NCI-H146 treated with DMSO at 0.1 percent for 48 hours (cell line): Measurements from ENCODE around the gene GNPTAB.

ENCODE experiments used
- DNase-seq: peaks from one replicate; lab custom pipeline; 2025; ENCODE audit not compliant: unreplicated experiment; lab: John Stamatoyannopoulos, UW

Gene GNPTAB

DNA sequence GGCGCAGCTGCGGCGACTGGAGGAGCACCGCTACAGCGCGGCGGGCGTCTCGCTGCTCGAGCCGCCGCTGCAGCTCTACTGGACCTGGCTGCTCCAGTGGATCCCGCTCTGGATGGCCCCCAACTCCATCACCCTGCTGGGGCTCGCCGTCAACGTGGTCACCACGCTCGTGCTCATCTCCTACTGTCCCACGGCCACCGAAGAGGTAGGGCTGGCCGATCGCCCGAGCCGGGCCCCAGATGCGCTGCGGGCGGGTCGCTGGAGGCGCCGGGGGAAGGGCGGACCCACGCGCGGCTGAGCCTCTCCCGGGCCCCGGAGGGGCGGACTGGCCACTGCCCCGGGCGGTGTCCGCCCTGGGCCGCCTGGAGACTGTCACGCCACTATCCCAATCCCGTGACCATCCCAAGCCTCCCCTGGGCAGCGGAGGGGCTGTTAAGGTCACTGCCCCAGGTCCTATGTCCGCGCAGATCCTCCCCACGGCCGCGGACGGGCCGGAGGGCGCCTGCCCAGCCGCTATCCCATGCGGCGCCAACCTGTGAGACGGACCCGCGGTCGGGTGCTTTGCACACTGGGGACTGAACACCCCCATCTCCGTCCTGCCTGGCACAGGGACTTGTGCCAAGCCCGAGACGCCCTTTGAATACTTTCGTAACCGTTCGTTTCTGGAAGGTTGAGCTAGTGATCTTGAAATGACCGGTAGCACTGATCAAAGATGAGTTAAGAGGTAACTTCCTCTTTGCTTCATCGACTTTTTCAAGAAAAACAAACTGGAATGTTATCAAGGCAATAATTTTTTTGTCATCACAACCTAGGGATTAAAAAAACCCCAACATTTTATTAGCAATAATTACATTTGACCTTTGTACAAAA is 132.6 kb downstream of the GNPTAB start:
- no peak for DNase-seq

DNA sequence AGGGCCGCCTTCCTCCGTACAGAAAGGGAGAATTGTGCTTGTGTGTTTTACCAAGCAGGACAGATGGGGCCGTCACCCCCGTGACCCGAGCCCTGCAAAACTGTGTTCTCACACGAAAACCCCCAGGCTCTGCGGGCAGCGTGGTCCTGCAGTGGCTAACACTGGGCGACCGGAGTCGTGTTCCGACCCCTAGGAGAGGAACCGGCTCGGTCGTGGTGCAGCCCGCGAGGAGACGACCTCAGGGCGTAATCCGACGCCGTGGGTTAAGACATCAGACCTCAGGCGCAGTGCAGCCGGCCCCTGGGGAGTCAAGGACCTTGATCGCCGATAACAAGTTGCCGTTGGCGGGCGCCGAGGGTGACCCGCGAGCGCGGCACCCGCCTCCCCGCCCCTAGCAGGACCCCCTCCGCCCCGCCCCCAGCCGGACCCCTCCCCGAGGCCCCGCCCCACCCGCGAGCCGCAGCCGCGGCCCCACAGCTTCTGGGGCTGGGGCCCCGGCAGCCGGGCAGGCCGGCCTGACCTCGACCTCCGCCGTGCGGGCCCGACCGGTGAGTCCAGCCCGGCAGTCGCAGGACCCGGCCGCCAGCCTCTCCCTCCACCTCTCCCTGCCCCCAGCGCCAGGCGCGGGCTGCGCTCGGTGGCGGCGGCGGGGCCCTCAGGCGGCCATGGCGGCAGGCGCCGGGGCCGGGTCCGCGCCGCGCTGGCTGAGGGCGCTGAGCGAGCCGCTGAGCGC is 133.4 kb downstream of the GNPTAB start, which contains the start of gene CHPT1:
Gene CHPT1, plus strand, starts transcription at position 444 of the 733 bp plus-strand sequence. Its CDS starts 222 bp downstream, at position 666.
- DNase-seq, result peak; percentile 46

DNA sequence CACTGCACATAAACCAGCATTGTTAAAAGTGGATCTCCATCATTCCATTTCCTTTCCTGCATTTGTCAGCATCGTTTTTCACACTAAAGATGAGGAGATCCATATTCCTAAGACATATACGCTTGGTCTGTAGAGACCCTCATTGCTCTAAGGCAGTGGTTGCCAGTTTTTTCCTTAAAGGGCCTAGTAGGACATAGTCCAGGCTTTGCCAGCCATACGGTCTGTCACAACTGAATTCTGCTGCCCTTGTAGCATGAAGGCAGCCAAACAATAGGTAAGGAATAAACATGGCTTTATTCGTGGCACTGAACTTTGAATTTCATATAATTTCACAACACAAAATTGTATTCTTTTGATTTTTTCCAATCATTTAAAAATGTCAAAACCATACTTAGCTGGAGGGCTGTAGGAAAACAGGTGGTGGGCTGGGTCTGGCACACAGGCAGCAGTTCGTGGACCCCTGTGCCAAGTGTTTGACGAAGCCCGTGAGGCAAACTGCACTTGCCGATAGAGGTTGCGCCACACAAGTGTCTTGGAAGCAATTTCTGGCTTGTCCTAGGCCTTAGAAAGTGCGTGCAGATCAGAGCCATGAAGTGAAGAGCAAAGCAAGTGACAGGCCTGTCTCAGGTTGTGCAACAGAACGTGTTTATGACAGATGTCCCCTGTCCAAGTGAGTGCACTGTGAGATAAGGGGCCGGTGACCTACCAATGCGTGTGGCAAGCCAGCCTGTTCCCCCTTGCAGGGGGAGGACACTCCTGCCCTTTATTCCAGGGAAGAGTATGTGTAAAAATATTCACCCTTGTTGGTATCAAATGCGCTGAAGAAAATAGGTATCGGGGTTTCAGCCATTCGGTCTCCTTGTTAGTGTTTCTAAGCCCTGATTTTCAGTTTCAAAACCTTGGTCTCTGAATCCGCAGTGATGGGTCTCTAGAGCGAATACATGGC is 134.2 kb downstream of the GNPTAB start:
- DNase-seq, result no peak

DNA sequence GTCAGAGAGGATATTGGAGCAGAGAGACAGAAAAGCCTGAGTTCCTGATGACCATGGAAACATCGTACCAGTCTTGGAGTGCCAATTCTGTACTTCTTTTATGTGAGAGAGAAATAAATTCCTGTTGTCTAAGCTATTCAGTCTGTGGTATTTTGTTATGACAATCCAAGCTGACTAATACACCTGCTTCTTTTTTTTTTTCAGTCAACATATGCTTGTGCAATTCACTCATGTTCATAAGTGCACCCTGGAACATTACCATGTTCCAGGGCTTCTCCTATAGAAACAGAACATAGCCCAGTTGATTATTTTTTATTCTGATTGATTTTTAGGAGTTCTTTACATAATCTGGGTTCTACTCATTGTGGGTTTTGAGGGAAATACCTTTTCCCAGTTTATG is 135.1 kb downstream of the GNPTAB start:
- DNase-seq, result no peak
